A549 (cell line): ENCODE results near the gene EPS15.

Experiments
- BHLHE40 ChIP-seq: IDR thresholded peaks from 2 replicates; pipeline ENCODE4 v1.6.1; 2012; ENCODE audit warnings: low read depth, low read length, inconsistent platforms
- CHD2 ChIP-seq: fragments of 150-350 bp; IDR thresholded peaks from 2 replicates; pipeline ENCODE4 v1.6.1; 2014; ENCODE audit warnings: low read length; ENCODE audit not compliant: partially characterized antibody
- CHD4 ChIP-seq: fragments of 200-600 bp; sonication (generic); IDR thresholded peaks from 2 replicates; pipeline ENCODE4 v1.6.1; 2016; ENCODE audit warnings: antibody characterized with exemption, mild to moderate bottlenecking, borderline replicate concordance
- CTCF ChIP-seq: fragments of >200 bp; sonication (Bioruptor Twin); formaldehyde crosslinking; IDR thresholded peaks from 3 replicates; pipeline ENCODE4 v1.5.1; 2016
- EP300 ChIP-seq, 2 experiments: fragments of >200 bp; sonication (Bioruptor Twin); formaldehyde crosslinking; IDR thresholded peaks; 2 replicates in 1 of 2; 3 replicates in 1 of 2; pipeline ENCODE4 v1.6.1; 2016 to 2017
- MYC ChIP-seq: IDR thresholded peaks from 2 replicates; pipeline ENCODE4 v1.6.1; 2012; ENCODE audit warnings: mild to moderate bottlenecking, inconsistent platforms, low read length, improper control_type of control experiment, borderline replicate concordance
- PBX3 ChIP-seq: IDR thresholded peaks from 2 replicates; pipeline ENCODE4 v1.6.1; 2012
- POLR2AphosphoS2 ChIP-seq: conservative IDR thresholded peaks from 2 replicates; pipeline ENCODE4 v1.6.1; 2012; ENCODE audit warnings: low read length, improper control_type of control experiment, inconsistent platforms
- RCOR1 ChIP-seq: fragments of 150-350 bp; IDR thresholded peaks from 2 replicates; pipeline ENCODE4 v1.6.1; 2014; ENCODE audit warnings: antibody characterized with exemption, low read length, low read depth
- USF2 ChIP-seq: fragments of 450-650 bp; IDR thresholded peaks from 2 replicates; pipeline ENCODE4 v1.6.1; 2014; ENCODE audit warnings: antibody characterized with exemption

- TF ChIP-seq CTCF (no peak), BHLHE40 (no peak), RCOR1 (no peak), CHD4 (no peak), MYC (no peak), POLR2AphosphoS2 (no peak), USF2 (no peak), EP300 (IDR thresholded peaks at IDR 0.05) (no peak), PBX3 (no peak), CHD2 (no peak)
These were observed 13.8 kb upstream of the EPS15 start for GRCh38 chr1:51532853-51533252.
